A549 (cell line): Measurements from ENCODE around the gene PLAGL2. TPM values are rescaled to one million over a fixed set of nuclear protein-coding genes. Genes with fewer than 3 reads are reported as not detected.

Experiments used
- ATAC-seq, 2 experiments: fragments of 200-7000 bp in 1 of 2; fragments of >200 bp in 1 of 2; cut with Nextera tagmentation in 1 of 2; cut with Tn5 transposase in 1 of 2; 3 replicates each; pipeline versions ENCODE4 v1.8.0 to v1.9.1; 2018 to 2020; ENCODE audit warnings: mild to moderate bottlenecking in 1 of 2, moderate library complexity in 1 of 2
- CTCF ChIA-PET: fragments of 300-600 bp; sonication (Branson Sonifier 250); formaldehyde crosslinking; extraction: SDS; loops from one replicate; lab custom pipeline; 2021; ENCODE audit warnings: antibody characterized with exemption, inconsistent platforms; lab: Yijun Ruan, JAX
- POLR2A ChIA-PET: fragments of 350-600 bp; formaldehyde crosslinking; extraction: SDS; loops from one replicate; lab custom pipeline; 2021; ENCODE audit warnings: antibody characterized with exemption, inconsistent platforms; lab: Yijun Ruan, JAX
- DNase-seq, 2 experiments: peaks; one replicate each; pipeline versions ENCODE4 v3.0.0 to v3.0.0-alpha.2; 2011 to 2016; ENCODE audit warnings: low read depth in 1 of 2, low spot score in 1 of 2
- FAIRE-seq: peaks from 2 replicates; lab custom pipeline; 2011; peaks lifted over from hg19 to GRCh38; lab: Jason Lieb, UNC
- H3K27ac ChIP-seq, 2 experiments: fragments of >200 bp; sonication (Bioruptor Twin); formaldehyde crosslinking; 3 replicates each; pipeline ENCODE4 v1.5.1; 2016 to 2017
- H3K4me1 ChIP-seq: fragments of >200 bp; sonication (Bioruptor Twin); formaldehyde crosslinking; 3 replicates; pipeline ENCODE4 v1.6.1; 2016
- H3K4me2 ChIP-seq: fragments of >200 bp; sonication (Bioruptor Twin); formaldehyde crosslinking; 3 replicates; pipeline ENCODE4 v1.6.1; 2016
- H3K4me3 ChIP-seq: fragments of >200 bp; sonication (Bioruptor Twin); formaldehyde crosslinking; 3 replicates; pipeline ENCODE4 v1.5.1; 2016
- H3K9me3 ChIP-seq: fragments of >200 bp; sonication (Bioruptor Twin); formaldehyde crosslinking; 3 replicates; pipeline ENCODE4 v1.6.1; 2016
- CHD2 ChIP-seq: fragments of 150-350 bp; IDR thresholded peaks from 2 replicates; pipeline ENCODE4 v1.6.1; 2014; ENCODE audit warnings: low read length; ENCODE audit not compliant: partially characterized antibody
- HEYL ChIP-seq: fragments of 250-450 bp; sonication (Bioruptor Pico); IDR thresholded peaks from 2 replicates; pipeline ENCODE4 v1.8.0; 2021; ENCODE audit warnings: mild to moderate bottlenecking, moderate library complexity
- HOXA7 ChIP-seq: fragments of 250-450 bp; sonication (Bioruptor Pico); IDR thresholded peaks from 2 replicates; pipeline ENCODE4 v1.5.0; 2020; ENCODE audit warnings: mild to moderate bottlenecking, moderate library complexity
- HOXB5 ChIP-seq: fragments of 250-450 bp; sonication (Bioruptor Pico); IDR thresholded peaks from 2 replicates; pipeline ENCODE4 v1.5.0; 2020; ENCODE audit warnings: mild to moderate bottlenecking, moderate library complexity
- JUNB ChIP-seq: fragments of >200 bp; sonication (Bioruptor Twin); formaldehyde crosslinking; IDR thresholded peaks from 2 replicates; pipeline ENCODE4 v1.6.1; 2016
- KDM1A ChIP-seq: fragments of 200-600 bp; sonication (generic); IDR thresholded peaks from 2 replicates; pipeline ENCODE4 v1.6.1; 2016; ENCODE audit warnings: low read depth, mild to moderate bottlenecking
- KDM5A ChIP-seq: fragments of 200-600 bp; sonication (generic); IDR thresholded peaks from 2 replicates; pipeline ENCODE4 v1.6.1; 2016; ENCODE audit warnings: antibody characterized with exemption, mild to moderate bottlenecking
- MAZ ChIP-seq: fragments of 150-350 bp; IDR thresholded peaks from 2 replicates; pipeline ENCODE4 v1.6.1; 2014; ENCODE audit warnings: antibody characterized with exemption, low read depth, low read length, borderline replicate concordance
- NFE2L2 ChIP-seq: fragments of 150-350 bp; conservative IDR thresholded peaks from 2 replicates; pipeline ENCODE4 v1.6.1; 2014; ENCODE audit warnings: low read length
- NPAS2 ChIP-seq: fragments of 250-450 bp; sonication (Bioruptor Pico); IDR thresholded peaks from 2 replicates; pipeline ENCODE4 v1.8.0; 2022; ENCODE audit warnings: mild to moderate bottlenecking, moderate library complexity, borderline replicate concordance
- RAD21 ChIP-seq, 2 experiments: fragments of >200 bp in 1 of 2; sonication (Bioruptor Twin) in 1 of 2; formaldehyde crosslinking in 1 of 2; IDR thresholded peaks in 1 of 2; conservative IDR thresholded peaks in 1 of 2; 2 replicates in 1 of 2; 3 replicates in 1 of 2; pipeline ENCODE4 v1.6.1; 2012 to 2018; ENCODE audit warnings: inconsistent platforms in 1 of 2
- SMC3 ChIP-seq: fragments of >200 bp; sonication (Bioruptor Twin); formaldehyde crosslinking; IDR thresholded peaks from 3 replicates; pipeline ENCODE4 v1.6.1; 2018; ENCODE audit warnings: inconsistent platforms
- TFCP2L1 ChIP-seq: fragments of 250-450 bp; sonication (Bioruptor Pico); IDR thresholded peaks from 2 replicates; pipeline ENCODE4 v1.5.0; 2021; ENCODE audit warnings: mild to moderate bottlenecking
- WGBS: methylation state at CpG from one replicate; pipeline ENCODE4 v1.1.6; 2017; ENCODE audit errors: missing lambda C conversion rate; 5-methylcytosine and 5-hydroxymethylcytosine counted together
- polyA plus RNA-seq, 4 experiments: library from polyadenylated mRNA; depleted of rRNA in 3 of 4; stranded (reverse); fragments of >200 nt; fragmentation: RNase III in 1 of 4; extraction: RNeasy Plus Mini Kit Qiagen cat#74134 plus additional on column Dnase treatment in 1 of 4; gene quantifications; 2 replicates in 3 of 4; 3 replicates in 1 of 4; pipeline ENCODE4 v1.2.3, GENCODE V29; 2011 to 2017
- TF ChIP-seq, protein P1 (sequence below): fragments of >200 bp; sonication (Bioruptor Twin); formaldehyde crosslinking; IDR thresholded peaks from 2 replicates; pipeline ENCODE4 v1.6.1; 2016
- TF ChIP-seq, protein P2 (sequence below): IDR thresholded peaks from 2 replicates; pipeline ENCODE4 v1.6.1; 2012; ENCODE audit warnings: low read depth, borderline replicate concordance
- TF ChIP-seq, protein P3 (sequence below): fragments of 200-600 bp; sonication (generic); IDR thresholded peaks from 2 replicates; pipeline ENCODE4 v1.6.1; 2016; ENCODE audit warnings: antibody characterized with exemption, mild to moderate bottlenecking, moderate library complexity
- TF ChIP-seq, protein P4 (sequence below): IDR thresholded peaks from 2 replicates; pipeline ENCODE4 v1.6.1; 2012
- TF ChIP-seq, protein P5 (sequence below): IDR thresholded peaks from 2 replicates; pipeline ENCODE4 v1.6.1; 2012

The PLAGL2 gene
- polyA plus RNA-seq, 2 of the 4 experiments (the other 2 are of a cell fraction) = 6.1 to 9.0 TPM

DNA sequence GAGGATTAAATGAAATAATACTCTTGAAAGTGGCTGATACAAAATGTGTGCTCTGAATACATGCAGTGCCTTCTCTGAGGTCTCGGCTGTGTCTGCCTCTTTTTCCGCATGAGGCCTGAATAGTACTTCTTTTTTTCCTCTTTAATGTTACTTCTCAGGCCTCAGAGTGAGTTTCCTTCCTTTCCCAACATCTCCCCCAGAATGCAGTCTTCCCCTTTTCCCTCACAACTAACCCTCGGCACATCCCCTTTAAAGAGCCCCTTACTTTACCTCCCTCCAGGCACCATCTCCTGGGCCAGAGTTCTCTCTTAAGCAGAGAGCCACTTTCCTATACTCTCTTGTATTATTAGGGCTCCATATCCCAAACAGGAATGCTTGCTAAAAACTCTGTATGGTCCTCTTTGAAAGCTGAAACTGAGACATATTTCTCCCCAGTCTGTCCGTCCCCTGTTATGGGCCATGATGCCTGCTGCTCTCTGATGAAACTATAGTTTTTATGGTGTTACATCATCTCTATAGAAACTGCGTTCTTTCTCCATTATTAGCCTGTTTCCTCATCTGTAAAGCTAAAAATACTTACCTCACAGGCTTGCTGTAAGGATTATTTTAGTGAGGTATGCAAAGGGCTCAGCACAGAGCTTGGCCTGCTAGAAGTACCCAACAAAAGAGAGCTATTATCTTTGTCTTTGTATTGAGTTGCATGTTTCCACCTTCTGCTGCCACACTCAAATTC, 2.3 kb downstream of the PLAGL2 start:
- Histone ChIP-seq H3K4me3 (no peak overlapping the region), H3K9me3 (no peaks in the 10 kb centered on the region), H3K4me1 (peaks cover 30% of the 10 kb centered on the region), H3K4me2 (peak overlapping the region; percentile 88), H3K27ac (peak overlapping the region in 1 of 2 experiments; percentile 7; a peak in 2 of 6 replicates)
- ChIA-PET POLR2A (no interaction called here), CTCF (interaction anchor here (0.6 to 1.2 kb wide), 3 partner anchors 10 to 256 kb away, joined by 3 to 6 read pairs (median 3); no protein-coding TSS in a partner anchor)
- DNase-seq (no peak), FAIRE-seq (no peak), ATAC-seq (no peak)
- TF ChIP-seq, protein P1, sequence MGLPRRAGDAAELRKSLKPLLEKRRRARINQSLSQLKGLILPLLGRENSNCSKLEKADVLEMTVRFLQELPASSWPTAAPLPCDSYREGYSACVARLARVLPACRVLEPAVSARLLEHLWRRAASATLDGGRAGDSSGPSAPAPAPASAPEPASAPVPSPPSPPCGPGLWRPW = no peak
- TF ChIP-seq CHD2 (no peak), TFCP2L1 (CRISPR knock-in tag) (no peak), KDM1A (no peak), HOXB5 (no peak), HEYL (no peak), HOXA7 (CRISPR knock-in tag) (no peak), RAD21 (conservative IDR thresholded peaks at IDR 0.05 in 1 of 2, IDR thresholded peaks at IDR 0.05 in 1 of 2) (no peak)
- WGBS = 87% methylated on average over 5 of the region's 5 CpGs

DNA sequence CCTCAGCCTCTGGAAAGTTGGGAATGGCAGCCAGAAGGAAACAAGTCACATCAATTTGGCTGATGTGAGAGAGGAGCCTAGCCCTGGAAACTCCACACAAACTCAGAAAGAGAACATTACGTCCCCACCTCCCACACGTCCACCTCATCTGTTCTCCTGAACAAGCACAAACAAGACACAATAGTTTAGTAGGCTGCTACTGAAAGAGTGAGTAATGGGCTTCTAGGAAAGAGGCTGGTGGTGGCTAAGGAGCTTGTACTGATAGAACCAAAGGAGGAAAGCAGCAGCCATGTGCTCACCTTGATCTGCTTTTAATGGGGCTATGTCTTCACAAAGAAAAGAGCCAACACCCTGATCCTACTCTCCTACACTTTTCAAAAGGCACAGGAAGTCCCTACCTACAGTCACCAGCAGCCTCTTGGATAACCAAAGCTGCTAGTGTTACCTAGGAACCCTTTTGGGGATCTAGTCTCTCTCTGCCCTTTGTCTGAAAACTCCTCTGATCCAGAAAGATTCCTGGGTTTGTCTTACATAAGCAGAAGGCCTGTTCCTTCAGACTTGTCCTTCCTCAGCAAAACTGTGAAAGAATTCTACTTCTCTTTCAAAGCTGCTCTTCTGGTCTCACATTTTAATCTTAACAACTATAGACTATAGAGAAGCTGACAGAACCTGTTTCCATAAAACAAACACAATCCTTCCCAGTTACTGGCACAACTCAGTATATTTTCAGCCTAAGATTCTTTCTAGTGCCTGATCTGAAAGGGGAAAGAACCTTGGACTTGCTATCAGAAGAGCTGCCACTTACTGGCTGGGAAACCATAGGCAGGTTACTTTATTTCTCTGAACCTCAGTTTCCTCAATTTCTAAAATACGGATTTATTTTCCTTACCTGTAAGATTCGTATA, 3.1 kb downstream of the PLAGL2 start:
- peak overlapping the region; percentile 88; the same call in 1 of the 3 replicates for H3K4me2 ChIP-seq
- peaks cover 26% of the 10 kb centered on the region for H3K4me1 ChIP-seq
- CTCF ChIA-PET = no interaction called here
- H3K4me3 ChIP-seq = no peak overlapping the region
- FAIRE-seq (no peak), DNase-seq (no peak), ATAC-seq (no peak)
- WGBS = 83% methylated on average over 4 of the region's 4 CpGs
- peak overlapping the region in 1 of 2 experiments; percentile 5; a peak in 1 of 6 replicates for H3K27ac ChIP-seq
- H3K9me3 ChIP-seq = no peaks in the 10 kb centered on the region
- TF ChIP-seq SMC3 (no peak), RAD21 (conservative IDR thresholded peaks at IDR 0.05 in 1 of 2, IDR thresholded peaks at IDR 0.05 in 1 of 2) (no peak)
- TF ChIP-seq, protein P2, sequence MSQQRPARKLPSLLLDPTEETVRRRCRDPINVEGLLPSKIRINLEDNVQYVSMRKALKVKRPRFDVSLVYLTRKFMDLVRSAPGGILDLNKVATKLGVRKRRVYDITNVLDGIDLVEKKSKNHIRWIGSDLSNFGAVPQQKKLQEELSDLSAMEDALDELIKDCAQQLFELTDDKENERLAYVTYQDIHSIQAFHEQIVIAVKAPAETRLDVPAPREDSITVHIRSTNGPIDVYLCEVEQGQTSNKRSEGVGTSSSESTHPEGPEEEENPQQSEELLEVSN = no peak
- TF ChIP-seq, protein P3, sequence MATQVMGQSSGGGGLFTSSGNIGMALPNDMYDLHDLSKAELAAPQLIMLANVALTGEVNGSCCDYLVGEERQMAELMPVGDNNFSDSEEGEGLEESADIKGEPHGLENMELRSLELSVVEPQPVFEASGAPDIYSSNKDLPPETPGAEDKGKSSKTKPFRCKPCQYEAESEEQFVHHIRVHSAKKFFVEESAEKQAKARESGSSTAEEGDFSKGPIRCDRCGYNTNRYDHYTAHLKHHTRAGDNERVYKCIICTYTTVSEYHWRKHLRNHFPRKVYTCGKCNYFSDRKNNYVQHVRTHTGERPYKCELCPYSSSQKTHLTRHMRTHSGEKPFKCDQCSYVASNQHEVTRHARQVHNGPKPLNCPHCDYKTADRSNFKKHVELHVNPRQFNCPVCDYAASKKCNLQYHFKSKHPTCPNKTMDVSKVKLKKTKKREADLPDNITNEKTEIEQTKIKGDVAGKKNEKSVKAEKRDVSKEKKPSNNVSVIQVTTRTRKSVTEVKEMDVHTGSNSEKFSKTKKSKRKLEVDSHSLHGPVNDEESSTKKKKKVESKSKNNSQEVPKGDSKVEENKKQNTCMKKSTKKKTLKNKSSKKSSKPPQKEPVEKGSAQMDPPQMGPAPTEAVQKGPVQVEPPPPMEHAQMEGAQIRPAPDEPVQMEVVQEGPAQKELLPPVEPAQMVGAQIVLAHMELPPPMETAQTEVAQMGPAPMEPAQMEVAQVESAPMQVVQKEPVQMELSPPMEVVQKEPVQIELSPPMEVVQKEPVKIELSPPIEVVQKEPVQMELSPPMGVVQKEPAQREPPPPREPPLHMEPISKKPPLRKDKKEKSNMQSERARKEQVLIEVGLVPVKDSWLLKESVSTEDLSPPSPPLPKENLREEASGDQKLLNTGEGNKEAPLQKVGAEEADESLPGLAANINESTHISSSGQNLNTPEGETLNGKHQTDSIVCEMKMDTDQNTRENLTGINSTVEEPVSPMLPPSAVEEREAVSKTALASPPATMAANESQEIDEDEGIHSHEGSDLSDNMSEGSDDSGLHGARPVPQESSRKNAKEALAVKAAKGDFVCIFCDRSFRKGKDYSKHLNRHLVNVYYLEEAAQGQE = no peak
- POLR2A ChIA-PET = no interaction called here

DNA sequence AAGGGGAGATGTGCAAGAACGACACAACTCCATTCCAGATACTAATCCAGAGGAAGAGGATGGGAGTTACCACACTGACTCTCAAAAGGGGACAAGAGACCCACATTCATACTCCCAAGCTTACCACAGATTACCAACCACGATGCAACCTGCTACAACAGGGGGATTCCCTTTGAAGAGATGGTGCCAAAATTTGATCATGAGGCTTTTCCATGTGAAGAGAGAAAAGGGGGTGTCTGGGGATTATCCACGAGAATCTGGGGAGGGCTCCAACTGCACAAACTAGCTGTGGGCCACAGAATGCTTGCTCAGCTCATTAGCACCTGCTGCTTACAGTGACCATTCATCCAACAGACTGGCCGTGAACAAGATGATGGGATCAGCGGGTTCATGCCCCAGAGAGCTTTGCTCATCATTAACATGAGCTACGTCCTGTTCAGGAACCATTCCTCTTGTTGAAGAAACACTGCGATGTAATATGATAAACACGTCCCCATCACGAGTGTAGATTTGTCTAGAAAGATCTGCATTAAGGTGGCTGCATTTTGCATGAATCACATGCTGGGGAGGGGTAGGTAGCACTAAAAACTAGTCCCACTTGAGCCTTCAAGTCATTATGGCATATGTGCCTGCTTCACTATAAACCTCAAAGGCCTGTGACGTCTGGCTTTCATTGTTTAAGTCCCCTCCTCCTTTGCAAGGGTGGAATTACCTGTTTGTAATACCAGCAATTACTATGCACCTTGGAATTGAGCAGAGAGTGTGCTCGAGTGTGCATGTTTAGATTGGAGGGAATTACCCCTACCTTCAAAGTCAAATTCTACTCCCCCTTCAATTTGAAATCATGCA, 4.0 kb downstream of the PLAGL2 start:
- no peak for ATAC-seq
- H3K4me2 ChIP-seq = no peak overlapping the region
- WGBS = 84% methylated on average over 11 of the region's 11 CpGs

More for the DNA sequence above, 4.0 kb downstream of the PLAGL2 start:
- no peak overlapping the region for H3K4me3 ChIP-seq
- peaks cover 17% of the 10 kb centered on the region for H3K4me1 ChIP-seq
- H3K9me3 ChIP-seq = no peaks in the 10 kb centered on the region
- ChIA-PET CTCF (no interaction called here), POLR2A (no interaction called here)
- TF ChIP-seq SMC3 (no peak), JUNB (no peak), HOXA7 (CRISPR knock-in tag) (no peak), KDM1A (no peak), HOXB5 (no peak), MAZ (no peak), KDM5A (no peak), HEYL (no peak), RAD21 (conservative IDR thresholded peaks at IDR 0.05 in 1 of 2, IDR thresholded peaks at IDR 0.05 in 1 of 2) (no peak), NPAS2 (CRISPR knock-in tag) (no peak), TFCP2L1 (CRISPR knock-in tag) (no peak), NFE2L2 (no peak)
- TF ChIP-seq, protein P4, sequence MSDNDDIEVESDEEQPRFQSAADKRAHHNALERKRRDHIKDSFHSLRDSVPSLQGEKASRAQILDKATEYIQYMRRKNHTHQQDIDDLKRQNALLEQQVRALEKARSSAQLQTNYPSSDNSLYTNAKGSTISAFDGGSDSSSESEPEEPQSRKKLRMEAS = no peak
- TF ChIP-seq, protein P2 = no peak
- TF ChIP-seq, protein P5, sequence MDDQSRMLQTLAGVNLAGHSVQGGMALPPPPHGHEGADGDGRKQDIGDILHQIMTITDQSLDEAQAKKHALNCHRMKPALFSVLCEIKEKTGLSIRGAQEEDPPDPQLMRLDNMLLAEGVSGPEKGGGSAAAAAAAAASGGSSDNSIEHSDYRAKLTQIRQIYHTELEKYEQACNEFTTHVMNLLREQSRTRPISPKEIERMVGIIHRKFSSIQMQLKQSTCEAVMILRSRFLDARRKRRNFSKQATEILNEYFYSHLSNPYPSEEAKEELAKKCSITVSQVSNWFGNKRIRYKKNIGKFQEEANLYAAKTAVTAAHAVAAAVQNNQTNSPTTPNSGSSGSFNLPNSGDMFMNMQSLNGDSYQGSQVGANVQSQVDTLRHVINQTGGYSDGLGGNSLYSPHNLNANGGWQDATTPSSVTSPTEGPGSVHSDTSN = no peak
- H3K27ac ChIP-seq = peak overlapping the region in 1 of 2 experiments; percentile 7; a peak in 1 of 6 replicates
- FAIRE-seq (no peak), DNase-seq (no peak)
